Measurements from ENCODE around the gene SOX8.

Gene SOX8

DNA sequence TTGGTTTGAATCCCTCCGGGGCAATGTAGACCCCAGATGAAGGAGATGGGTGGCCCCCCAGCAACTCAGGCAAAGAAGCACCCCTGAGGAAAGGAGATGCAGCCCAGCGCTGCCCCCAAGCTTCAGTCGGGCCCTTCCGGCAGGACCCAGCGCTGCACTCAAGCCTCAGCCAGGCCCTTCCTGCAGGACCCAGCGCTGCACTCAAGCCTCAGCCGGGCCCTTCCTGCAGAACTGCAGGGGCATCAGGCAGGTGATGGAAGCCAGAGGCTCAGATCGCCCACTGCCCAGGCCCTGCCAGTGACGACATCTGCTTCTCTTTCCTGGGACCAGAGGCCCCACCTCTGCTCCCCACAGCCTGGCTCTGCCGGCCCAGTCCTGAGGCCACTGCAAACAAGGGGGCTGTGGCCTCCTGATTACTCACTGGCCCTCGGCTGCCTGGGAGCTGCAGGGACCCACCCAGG lies 7.8 kb downstream of the SOX8 start:
- no peak for DNase-seq

DNA sequence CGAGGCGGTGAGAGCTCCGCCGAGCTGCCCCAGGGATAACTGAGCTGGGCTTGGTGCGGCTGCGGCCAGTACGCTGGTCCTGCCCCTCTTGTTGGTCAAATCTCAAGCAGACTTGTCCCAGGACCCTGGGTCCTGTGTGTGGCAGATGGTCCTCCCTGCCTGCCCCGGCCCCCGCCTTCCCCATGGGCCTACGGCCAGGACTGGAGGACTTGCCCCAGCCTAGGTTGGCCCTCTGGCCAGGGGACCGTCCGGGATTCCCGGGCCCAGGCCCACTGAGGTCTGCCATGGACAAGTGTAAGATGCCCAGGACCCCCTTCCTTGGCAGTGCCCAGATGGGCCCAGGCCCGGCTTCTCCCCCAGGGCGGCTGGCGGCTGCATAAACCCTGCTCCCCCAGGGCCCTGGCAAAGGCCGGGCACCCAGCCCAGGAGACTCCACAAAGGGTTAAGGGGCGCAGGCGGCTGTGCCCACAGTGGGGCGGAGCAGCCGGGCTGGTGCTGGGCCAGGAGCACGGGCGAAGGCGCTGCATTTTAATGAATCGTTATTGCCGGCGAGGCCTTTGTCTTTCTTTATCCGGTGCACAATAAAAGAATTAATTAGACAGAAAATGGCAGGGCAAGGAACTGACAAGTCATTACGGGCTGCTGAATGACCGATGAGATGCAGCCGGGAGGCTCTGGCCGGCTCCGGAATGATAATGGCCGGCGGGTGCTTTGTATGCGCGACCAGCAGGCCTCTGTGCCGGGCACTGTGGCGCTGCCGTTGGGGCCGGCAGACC lies 9.1 kb downstream of the SOX8 start:
- DNase-seq, result no peak

DNA sequence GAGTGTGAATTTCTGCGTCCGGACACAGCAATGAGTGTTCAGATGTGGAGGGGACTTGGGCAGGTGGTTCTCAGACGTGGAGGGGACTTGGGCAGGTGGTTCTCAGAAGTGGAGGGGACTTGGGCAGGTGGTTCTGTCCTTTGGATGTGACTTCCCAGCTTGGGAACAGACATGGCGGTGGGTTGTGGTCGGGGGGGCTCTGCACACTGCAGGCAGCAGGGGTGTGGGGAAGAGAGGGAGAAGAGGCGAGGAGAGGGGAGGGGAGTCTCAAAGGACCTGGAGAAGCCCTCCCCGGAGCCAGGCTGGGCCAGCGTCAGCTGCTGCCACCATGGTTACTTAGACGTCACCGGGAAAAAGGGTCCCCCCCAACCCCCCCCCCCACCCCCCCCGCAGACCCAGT lies 9.8 kb downstream of the SOX8 start:
- no peak for DNase-seq

DNA sequence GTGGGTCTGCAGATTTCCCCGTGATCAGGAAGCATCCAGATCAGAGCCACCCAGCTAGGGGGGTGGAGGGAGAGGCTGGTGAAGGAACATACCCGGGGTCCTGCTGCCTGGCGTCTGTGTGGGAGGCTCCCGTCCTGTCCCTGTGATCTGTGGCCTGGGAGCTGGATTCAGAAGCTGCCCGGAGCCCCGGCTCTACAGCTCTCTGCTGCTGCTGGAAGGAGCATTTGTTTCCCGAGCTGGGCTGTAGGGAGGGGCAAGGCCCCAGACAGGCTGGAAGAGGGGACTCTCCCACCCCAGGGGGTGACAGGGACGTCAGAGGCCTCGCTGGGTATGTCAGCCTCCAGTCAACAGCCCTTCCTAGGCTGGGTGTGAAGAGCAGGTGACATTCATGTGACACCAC lies 10.2 kb downstream of the SOX8 start:
- DNase-seq, result no peak

DNA sequence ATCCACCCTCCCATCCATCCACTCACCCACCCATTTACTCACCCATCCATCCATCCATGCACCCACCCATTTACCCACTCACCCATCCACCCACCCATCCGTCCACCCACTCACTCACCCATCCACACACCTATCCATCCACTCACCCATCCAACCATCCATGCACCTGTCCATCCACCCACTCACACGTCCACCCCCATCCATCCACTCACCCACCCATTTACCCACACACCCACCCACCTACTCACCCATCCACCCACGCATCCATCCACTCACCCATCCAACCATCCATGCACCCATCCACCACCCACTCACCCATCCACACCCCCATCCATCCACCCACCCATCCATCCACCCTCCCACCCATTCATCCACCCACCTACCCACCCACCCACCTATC lies 12.2 kb downstream of the SOX8 start:
- DNase-seq, result no peak

DNA sequence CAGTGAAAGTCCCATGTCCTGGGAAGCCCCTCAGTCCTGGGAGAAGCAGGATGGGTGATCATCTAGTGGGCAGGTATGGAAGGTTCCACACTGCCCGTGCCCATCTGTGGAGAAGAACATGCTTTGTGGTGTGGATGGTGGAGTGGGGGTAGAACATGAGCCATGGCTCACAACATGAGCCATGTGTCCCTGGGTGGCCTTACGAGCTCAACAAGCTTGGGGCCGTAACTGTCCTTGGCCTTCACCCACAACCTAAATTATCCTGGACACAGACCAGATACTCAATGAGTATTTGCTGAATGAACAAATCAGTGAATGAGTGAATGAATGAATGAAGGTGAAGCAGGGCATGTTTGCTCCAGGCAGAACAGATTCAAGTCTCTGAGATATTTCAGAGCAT lies 13.5 kb downstream of the SOX8 start:
- no peak for DNase-seq

DNA sequence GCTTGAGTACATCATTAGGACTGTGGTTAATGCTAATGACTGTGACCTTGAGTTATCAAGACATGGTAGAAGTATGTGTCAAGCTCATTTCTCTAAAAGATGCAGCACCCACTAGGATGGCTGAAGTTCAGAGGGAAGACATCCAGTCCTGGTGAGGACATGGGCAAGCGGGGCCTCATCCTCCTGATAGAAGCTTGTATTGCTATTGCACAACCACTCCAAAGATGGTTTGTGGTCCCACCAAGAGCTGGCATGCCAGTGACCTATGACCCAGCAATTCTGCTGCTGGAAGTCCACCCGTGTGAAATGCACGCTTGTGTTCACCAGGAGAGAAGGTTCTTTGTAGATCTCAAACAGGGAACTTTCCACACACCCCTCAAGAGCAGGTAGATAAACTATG lies 14.2 kb downstream of the SOX8 start:
- DNase-seq, result no peak

DNA sequence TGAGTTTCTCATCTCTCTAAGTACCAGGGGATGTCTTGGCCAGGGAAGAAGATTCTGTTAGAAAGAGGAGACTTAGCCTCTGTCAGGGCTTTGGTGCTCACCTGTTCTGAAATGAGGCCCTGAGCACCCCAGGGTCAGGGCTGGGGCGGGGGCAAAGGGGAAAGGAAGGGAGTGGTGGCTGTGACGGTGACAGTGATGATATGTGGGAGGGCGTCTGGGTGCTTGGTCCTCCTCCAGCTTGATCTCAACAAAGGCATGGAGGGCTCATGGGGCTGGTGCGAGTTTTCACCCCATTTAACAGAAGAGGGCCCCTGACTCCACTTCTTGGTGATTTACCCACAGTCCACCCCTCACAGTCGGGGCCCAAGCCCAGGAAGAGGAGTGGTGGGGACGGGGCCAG lies 15.1 kb downstream of the SOX8 start:
- DNase-seq, result no peak

DNA sequence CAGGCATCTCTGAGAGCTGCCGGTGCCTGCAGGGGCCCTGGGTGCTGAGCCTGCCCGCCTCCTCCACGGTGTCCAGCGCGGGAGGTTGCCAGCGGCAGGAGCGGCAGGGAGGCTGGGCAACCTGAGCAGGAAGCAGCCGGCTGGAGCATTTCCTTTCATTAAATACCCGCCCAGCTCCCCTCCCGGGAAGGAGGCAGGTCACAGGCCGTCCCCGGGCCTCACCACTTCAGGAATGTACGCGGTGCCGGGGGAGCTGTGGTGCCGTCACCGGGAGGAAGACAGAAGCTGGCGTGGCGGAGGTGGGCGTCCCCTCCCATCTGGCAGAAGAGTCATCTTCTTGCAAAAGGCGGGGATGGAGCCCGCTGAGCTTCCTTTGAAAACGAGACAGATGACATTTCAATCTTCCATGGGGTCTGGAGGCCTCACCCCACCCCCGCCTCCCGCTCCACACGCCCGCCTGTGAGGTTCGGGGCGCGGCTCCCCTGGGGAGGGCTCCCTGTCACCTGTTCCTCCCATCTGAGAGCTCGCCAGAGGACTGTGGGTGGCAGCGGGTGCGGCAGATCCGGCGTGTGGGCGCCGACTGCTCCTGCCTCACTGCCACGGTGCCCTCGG lies 16.0 kb downstream of the SOX8 start:
- peak; percentile 56 for DNase-seq

DNA sequence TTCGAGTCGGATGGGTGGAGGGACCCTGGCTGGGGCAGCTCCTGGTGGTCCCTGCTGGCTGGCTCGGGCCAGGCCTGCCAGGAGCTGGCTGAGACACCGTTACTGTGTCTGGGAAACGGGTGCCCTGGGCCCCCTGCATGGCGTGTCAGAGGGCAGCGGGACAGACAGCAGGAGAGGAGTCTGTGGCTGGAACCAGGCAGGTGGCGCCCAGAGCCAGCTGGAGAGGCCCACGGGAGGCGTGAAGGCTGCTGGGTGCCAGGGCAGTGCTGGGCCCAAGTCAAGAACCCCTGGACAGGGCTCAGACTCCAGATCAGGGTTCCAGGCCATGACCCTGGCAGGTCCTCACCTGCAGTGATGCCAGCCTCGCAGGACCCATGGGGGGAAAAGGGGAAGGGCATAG lies 16.6 kb downstream of the SOX8 start:
- DNase-seq, result no peak

DNA sequence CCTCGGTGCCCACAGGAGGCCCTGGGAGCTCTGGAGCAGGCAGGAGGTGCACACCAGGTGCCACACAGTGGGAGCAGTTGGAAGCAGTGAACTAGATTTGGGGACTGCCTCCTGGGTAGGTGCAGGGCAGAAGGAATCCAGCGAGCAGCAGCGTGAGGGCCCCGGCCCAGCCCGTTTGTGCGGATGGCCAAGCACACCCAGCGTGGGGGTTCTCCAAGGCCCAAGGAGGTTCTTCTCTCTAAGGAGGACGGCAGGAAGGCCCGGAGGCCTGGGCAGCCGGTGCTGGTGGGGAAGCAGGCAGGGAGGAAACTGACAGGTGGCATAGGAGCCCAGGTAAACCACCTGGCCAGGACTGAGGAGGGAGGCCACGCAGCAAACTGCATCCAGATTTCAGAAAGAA lies 17.0 kb downstream of the SOX8 start:
- DNase-seq, result no peak

DNA sequence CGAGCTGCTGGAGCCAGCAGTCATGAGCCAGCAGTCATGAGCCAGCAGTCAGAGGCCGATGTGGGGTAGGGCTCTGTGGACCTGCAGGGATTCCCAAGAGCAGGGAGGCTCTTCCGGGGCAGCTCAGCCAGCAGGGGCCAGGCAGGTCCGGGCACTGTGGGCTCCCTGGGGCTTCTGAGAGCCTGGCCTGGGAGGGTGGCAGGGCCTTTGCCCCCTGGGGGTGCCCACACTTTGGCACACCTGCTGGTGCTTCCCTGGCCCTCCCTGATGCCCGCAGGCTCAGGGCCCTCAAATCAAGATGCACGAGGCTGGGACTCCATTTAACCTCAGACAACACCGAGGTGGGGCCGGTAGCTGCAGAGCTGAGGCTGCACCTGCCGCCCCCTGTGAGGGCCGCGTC lies 18.1 kb downstream of the SOX8 start:
- no peak for DNase-seq

DNA sequence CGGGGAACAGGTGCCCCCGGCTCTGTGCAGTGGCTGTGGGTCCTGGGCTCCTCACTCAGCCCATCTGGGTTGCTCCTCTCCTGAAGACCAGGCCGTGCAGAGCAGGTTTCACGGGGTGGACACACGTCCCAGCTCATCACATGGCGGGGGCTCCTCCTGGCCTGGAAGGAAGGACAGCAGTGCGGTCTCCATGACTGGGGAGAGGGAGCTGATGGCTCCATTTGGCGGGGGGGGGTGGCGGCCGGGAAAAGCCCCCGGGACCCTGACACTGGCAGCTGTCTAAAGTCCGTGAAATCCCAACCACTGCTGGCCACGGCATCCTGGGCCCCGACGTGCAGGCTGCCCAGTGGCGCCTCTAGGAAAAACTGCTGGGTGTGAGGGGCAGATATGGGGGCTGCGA lies 19.0 kb downstream of the SOX8 start:
- DNase-seq, result no peak

DNA sequence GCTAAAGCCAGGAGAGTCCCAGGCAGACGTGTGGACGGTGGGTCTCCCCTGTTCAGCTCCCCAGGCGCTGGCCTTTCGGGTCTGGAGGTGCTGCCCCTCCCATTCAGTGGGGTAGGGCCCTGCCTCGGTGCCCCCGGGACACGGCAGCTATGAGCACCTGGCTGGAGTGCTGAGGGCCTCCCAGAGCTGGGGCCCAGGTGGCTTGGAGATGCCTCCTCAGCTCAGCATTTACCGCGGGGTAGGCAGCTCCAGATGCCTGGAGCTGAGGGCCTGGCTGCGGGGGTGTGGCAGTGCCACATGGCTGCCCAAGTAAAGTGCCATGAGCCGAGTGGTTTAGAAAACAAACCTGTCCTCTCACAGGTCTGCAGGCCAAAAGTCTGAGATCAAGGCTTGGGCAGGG lies 19.5 kb downstream of the SOX8 start:
- no peak for DNase-seq

DNA sequence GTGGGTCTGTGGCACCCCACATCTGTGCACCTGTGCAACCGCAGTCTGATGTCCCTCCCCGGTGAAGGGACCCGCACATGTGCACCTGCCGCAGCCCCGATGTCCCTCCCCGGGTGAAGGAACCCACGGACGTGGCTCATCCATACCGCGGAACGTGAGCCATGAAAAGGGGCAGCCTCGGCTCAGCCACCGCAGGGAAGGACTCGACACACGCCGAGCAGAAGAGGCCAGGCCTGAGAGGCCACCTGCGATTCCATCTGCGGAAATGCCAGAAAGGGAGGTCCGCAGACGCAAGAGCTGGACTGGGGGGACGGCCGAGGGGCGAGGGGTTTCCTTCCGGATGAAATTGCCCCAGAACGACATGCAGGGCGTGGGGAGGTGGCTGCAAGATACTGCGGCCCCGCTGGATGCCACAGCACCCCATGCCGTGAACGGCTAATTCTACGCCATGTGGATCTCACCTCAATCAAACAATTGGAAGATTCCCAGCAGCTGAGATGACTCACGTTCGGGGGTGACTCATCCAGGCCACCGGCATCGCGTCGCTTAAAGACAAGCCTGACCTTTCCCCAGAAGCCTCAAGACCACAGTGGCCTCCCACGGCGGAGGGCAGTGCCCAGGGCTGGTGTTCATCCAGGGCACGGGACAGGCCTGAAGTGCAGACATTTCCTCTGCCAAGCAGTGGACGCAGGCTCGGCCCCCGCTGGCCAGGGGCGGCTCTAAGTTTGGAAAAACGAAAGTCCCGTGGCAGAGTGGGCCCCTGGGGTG lies 21.0 kb downstream of the SOX8 start:
- DNase-seq, result peak; percentile 80

DNA sequence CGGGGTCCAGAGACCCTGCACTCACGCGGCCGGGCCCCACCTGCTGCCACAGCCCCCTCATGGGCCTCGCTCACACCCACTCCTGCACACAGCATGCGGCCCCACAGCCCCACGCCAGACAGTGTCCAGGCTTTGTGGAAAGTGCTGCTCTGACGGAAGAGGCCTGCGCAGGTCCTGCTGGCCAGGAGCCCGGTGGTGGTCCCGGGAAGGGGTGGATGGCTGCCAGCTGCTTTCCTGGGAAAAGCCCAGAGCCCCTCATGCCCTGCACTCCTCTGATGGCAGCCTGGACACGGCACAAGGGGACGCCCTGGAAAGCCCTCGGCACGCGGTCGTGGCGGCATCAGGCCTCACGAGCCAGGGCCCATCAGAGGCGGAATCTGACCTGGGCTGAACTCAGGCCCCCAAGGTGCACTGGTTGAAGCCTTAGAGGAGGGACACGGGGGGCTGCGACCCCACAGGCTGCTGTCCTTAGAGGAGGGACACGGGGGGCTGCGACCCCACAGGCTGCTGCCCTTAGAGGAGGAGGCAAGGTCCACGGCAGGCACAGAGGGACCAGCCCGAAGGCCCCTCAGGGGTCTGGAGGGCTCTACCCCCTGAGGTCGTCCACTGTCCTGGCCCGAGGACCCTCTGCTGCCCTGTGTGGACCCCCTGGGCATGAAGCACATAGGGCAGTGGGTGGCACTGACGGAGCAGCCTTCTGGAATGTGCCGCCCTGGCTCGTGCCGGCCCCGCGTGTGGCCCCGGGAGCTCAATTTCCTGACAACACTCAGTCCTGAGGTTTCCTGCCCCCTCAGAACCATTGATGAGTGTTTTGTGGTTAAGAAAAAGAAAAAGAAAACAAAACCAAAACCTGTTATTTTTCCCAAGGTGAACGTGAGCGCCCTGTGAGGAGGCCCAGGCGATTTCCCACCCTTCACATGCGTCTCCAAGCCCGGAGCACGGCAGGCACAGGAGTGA lies 22.1 kb downstream of the SOX8 start:
- peak; percentile 59 for DNase-seq

DNA sequence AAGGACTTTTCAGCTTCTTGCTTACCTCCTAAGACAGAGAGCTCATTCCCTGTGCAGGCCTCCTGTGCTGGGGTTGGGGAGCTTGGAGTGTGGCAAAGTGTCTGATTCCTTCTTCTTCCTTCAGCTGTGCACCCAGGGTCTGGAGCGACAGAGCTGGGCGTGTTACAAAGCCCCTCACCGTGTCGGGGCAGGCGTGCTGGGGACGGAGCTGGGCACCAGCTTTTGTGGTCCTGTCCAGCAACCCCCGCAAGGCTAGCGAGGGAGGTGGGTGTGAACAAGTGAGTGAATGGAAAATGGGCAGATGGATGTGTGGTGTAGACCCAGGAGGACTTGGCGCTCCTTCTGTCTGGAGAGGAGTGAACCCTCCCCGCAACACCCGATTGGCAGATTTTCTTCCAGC lies 23.7 kb downstream of the SOX8 start:
- no peak for DNase-seq

DNA sequence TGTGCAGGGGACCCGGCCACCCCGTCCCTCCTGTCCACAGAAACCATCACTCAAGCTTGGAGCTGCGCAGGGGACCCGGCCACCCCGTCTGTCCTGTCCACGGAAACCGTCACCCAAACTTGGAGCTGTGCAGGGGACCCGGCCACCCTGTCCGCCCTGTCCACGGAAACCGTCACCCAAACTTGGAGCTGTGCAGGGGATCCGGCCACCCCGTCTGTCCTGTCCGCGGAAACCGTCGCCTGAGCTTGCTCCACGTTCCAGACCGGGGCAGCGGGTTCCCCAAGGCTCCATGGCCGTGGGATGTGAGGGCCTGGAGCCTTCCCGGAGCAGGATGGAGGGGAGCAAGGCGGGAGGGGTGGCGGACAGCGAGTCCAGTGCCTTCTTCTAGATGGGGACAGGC lies 25.2 kb downstream of the SOX8 start:
- no peak for DNase-seq

DNA sequence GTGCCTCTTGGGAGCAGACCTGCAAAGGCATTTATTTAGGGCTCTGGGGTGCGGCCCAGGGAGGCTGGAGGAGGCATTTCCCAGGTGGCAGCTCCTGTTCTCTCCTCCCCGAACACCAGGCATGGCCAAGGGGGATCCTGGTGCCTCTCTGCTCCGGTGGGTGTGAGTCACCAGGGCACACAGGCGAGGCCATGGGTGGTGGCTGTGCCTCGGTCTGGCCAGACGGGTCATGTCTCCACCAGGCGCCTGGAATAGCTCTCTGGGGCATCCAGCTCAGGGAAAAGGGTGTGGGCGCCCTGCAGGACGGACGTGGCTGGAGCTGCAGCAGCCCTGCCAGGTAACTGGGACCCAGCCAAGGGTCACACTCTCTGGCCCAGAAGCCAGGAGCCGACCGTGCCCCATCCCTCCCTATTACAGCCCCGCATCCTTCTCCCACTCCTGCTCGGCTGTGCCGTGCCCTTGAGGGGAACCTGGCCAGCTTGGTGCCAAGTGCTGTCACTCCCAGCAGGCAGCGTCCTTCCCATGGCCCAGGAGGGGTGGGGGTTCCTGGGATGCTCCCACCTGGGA lies 25.8 kb downstream of the SOX8 start:
- DNase-seq, result no peak

DNA sequence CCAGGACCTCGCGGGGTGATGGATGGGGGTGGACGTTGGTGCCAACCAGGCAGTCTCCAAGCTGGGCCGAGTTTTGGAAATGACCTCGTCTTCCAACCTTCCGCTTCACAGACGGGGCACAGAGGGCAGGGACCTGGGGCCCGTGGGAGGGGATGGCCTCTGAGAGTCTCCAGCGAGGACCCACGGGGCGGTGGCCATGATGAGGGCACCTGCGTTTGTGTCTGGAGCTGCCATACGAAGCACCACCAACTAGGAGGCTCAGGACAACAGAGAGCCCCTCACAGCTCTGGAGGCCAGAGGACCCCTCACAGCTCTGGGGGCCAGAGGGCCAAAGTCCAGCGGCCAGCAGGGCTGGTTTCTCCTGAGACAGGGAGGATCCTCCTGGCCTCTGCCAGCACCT lies 26.5 kb downstream of the SOX8 start:
- DNase-seq, result no peak

DNA sequence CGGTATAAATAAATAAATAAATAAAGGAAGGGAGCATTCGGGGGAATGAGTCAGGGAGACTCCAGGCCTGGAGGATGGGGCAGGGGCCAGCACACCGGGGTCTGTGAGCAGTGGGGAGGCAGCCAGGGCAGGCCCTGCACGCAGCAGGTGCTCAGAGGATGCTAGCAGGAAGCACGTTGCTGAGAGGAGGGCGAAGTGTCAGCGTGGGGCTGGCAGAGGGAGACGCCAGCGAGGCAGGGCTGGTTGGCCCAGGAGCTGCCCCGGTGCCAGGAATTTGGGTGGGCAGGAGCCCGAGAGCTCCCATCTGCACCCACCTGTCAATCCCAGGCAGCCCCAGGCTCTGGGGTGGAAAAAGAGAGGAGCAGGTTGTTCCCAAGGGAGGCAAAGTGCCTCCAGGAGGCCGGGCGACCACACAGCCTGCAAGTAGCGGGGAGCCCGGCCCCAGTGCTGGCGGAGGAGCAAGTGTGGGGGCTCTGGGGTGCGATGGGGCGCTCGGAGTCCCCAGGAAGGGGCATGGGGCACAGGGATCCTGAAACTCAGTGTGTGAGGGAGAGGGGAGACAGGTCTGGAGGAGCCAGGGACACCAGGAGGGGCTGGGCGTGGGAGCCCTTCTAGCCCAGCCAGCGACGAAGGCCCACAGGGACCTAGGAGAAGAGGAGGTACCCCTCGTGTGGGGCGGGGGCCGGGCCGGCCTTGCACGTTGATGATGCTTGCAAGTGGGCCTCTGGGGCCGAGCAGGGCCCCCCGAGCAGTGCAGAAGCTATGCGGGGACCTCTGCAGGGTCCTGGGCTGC lies 28.0 kb downstream of the SOX8 start:
- DNase-seq, result no peak

DNA sequence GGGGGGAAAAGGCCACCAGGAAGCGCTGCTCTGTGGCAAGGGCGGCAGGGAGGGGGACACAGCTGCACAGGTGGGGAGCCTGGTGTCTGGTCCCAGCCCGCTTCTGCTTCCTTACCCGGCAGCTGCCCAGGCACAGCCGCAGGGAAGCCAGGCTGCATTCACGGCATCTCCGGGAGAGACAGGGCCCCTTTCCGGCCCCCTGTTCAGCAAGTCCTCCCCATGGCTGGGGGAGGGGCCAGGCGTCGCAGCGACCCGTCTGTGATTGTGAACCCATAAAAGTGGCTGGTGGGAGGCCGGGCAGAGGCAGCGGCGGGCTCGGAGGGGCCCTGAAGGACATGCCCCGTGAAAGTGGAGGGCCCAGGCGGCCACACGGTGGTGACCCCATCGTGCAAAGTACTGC lies 28.7 kb downstream of the SOX8 start:
- no peak for DNase-seq

Data from stimulated activated CD4-positive, alpha-beta T cell treated with anti-CD3 and anti-CD28 coated beads, Interleukin-4, amount 100 ng/mL, for 1 hour (primary cell).